ENCODE measurements around the gene SETD3. TPM values are rescaled to one million over a fixed set of nuclear protein-coding genes. Genes with fewer than 3 reads are reported as not detected.

SETD3 gene
- total RNA-seq, 1 donor from 2014 or later: 57.9 TPM

DNA sequence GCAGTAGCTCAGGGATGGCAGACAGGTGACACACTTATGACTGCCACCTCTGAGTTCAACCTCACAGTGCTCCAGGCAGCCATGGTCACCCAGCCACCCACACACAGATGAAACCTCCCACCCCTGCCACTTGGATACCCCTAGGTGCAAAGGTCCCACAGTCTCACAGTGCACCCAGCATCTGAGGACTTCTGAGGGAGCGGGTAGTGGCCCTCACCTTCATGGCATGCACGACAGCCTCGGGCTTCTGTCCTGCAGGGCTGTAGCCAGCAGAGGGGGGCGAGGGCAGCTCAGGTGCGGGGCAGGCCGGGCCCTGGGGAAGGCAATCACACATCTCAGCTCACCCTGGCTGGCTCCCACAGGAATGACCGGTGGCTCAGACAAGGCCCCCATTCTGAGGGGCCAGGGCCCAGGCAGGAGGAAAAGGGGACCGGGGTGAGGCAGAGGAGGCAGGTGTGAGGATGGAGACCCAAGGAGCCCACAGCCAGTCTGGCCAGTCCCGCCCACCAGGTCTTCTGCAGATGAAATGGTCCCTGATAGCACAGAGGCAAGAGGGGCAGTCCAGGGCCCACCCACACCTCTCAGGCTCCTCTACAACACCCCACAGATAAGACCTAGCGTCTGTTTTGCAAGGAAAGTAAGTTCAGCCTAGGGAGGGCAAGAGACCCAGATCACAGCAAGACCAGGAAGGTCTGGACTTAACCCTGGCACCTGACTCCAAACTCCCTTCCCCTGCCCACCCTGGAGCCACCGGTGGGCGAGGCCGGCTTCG, 36.4 kb upstream of the SETD3 start:
- DNase-seq (ENCODE audit: low read depth in 2 of 2): no peak

DNA sequence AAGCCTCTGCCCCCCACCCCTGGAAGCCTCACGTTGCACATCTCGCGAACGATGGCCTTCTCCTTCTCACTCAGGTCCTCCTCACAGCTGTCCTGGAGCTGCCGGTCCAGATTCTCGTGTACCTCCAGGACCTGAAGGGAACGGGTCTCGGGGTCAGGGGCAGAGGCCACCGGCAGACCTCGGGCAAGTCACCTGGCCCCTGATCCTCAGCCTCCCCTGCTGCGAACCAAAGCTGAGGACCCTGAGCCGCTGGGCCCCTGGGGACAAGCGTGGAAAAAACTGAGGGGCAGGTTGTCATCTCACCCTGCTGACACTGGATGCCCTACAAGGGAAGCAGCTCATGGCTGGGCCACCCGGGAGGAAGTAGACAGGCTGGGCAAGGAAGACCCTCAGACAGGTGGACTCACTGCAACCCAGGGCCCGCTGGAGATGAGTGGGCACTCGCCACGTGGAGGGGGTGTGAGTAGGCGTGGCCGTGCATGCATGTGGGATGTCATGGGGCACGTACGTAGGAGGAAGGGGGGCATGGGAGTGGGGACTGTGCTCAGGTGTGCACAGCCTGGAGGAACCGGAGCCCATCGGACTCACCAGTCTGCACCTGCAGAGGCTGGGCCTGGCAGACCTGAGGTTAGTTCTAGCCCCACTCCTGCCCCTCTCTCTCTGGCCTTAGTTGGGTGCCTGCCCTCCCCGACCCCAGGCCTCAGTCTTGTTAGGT, 35.7 kb upstream of the SETD3 start:
- no peak for DNase-seq (ENCODE audit: low read depth in 2 of 2)

DNA sequence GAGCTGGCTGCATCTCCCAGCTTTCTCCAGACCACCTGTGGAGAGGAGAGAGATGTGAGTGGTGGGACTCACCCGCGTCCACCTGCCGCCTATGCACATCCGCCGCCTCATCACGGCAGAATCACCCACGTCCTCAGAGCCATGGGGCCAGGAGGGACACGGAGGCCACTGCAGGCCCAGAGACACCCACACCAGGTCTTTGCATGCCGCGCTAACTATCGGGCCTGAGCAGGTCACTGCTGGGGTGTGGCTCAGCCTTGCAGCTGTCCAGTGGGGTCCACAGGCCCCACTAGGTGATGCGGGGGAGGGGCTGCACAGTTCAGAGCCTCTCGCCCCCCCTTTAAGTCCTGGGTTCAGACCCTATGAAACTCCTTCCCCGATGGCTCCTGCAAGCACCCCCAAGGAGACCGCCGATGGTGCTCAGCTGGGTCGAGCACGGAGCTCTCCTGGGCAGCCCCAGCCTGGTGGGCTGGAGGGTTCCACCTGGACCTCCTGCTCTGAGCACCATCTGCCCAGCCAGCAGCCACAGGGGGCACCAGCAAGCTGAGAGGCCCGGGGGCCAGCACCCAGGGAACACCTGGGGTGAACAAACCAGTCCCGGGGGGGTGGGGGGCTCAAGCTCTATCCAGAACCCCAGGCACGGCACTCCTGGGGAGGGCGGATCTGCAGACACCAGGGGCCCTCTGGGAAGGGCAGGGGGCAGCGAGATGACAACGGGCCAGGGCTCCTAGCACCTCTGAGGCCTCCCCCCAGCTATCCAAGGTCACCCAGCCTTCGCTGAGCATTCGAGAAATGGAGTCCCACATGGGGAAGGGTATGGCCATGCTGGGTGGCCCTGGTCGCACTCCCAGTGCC, 34.9 kb upstream of the SETD3 start:
- DNase-seq (ENCODE audit: low read depth in 2 of 2): no peak

DNA sequence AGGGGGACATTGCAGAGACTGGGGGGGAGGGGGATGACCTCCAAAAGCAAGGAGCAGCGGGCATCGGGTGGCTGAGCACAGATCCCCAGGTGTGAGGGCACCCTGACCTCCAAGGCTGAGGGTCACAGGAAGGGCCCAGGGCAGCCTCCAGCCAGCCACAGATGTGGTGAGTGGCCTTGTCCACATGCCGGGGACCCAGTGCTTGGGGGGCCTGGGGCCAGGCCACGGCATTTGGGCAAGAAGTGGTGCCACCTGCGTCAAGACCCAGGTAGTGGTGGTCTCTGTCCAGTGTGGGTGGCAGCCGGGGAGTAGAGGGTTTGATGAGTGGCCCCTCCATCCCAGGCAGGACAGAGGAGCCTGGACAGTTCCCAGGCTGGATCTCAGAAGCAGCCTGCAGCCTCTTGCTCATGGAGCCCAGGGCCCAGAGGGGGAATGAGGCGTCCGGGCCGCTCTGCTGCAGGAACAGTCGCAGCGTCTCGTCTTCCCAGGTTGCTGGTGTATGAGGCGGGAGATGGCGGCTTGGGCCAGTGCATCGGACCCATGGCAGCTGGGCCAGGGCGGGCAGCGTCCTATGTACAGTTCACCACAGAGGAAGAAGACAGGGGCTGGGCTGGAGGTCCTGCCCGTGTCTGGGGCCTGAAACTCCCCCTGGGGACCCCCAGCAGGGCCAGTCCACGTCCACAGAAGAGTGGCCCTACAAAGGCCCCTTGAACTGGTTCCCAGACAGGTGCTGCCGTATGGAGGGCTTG, 34.1 kb upstream of the SETD3 start:
- no peak for DNase-seq (ENCODE audit: low read depth in 2 of 2)

DNA sequence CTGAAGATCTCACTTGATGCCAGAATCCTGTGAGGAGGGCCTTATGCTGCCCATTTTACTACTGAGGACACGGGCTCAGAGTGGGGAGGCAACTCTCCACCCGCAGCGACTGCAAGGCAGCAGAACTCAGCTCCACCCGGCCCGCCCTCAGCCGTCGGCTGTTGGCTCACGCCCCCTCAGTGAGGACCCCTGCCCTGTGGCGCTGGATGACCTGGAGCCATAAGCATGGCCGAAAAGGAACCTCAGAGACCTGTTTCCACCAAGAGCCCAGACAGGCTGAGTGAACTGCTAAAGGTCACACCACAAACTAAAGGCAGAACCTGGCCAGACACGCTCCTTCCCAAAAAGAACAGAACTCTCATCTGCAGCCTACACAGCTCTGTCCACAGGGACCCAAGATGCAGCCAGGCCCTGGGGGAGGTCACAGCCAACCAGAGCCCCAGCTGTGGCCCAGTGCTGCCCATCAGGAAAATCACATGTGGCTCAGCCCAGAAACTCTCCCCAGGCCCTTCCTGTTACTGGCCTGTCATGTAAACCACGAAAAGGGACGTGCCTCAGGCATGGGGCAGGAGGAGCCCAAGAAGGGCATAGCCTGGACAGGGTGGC, 33.4 kb upstream of the SETD3 start:
- no peak for DNase-seq (ENCODE audit: low read depth in 2 of 2)

DNA sequence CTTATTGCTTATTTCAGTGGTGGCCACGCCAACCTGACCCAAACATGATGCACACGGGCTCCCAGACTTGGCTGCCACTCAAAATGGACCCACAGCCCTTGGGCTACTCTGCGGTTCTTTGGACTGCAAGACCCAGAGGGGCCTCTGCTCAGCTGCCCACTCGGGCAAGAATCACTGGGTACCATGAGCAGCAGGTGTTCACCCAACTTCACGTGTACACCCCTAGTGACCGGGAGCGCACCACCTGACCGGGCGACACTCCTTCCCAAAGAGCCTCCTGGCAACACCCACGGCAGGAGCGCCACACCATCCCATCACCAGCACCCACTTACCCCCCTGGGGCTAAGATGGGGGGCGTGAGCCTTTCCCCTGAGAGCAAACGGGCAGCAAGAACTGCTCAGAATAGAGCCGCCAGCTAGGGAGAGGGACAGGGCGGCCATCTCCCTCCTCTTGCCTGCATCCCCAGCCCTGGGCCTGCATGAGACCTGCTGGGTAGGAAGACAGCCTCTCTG, 32.6 kb upstream of the SETD3 start:
- no peak for DNase-seq (ENCODE audit: low read depth in 2 of 2)

DNA sequence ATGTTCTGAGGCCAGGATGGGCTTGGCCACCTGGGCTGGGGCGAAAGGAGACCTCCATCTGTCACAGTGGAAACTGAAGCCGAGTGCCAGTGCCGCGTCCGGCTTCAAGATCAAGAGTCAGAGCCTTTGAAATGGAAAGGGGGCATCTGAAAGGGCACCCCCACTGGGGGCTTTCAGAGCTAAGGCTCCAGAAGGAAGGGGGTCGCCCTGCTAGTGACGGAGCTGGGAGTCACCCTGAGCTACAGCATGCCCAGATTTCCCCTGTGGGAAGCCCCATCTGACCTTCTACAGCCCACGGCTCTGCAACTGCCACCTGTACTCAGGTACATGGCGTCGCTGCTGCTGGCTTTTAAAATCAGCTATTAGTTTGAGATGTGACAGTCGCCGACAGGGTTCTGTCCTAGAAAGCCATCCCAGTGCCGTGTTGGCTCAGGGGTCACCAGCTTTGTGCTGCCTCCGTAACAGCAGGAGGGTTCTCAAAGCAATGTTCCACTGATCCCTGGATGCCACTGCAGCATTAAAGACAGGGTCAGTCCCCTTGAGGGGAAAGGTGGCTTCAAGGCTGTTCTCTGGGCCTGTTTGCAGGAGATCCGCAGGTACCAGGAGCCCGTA, 32.0 kb upstream of the SETD3 start:
- DNase-seq (ENCODE audit: low read depth in 2 of 2): no peak

DNA sequence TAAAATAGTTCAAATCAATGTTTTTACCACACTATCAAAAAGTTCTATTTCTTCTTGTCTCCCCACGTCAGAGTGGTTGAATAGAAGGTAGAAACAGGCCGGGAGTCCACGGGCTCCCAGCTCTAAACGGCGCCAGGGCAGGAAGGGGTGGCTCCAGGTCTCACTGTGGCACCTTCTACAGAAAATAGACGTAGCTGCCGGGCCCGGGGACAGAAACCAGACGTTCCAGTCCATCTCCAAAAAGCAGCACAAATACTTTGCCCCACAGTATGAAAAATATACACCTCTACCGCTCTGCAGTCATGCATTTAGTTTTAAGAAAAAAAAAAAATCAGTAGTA, 31.4 kb upstream of the SETD3 start:
- no peak for DNase-seq (ENCODE audit: low read depth in 2 of 2)

DNA sequence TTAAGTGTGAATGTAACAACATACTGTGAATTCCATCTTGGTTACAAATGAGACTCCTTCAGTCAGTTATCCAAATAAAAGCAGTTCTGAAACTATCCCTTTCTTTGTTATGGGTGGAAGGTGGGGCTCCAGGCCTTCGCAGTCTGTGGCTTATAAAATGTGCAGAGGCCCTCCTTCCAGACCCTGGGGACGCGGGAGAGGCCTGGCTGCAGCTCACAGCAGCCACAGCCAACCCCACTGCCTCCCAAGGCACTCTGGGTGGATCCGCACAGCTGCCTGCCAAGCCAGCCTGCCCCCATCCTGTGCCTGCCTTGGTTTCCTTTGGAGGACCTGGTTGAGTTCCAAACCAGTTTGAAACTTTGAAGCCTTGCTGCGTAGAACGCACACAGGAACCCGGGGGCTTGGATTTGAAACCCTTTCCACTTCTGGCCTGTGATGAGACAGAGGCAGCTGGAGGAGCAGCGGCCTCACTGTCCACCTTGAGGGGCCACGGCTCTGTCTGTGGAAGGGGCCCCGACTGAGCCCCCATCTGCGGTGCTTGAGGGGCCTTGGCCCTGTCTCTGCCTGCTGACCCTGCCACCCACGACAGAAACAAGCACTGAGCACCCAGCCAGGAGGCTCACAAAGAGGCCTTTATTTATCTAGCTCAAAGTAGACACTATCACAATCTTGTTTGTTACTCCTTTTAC, 30.9 kb upstream of the SETD3 start:
- no peak for DNase-seq (ENCODE audit: low read depth in 2 of 2)

DNA sequence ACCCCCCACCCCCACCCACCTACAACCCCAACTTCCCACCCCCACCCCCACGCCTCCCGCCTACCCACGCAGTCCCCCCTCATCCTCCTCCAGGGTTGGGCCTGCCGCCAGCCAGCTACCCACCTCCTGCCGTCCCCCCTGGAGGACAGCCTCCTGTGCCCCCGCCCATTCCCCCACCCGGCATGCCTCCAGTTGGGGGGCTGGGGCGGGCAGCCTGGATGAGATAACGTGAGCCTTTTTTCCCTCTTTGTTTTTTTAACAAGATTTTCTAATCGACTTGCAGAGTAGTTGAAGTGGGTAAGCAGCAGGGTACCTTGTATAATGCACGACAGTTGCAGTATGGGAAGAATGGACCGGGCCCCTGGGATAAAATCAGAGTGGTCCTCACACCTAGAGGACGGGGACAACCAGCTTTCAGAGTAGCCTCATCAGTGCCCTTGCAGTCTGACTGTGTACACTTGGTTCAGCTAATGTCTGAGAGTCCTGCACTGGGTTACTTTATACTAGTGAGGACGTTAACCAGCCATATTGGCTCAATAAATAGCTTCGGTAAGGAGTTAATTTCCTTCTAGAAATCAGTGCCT, 30.0 kb upstream of the SETD3 start:
- no peak for DNase-seq (ENCODE audit: low read depth in 2 of 2)

DNA sequence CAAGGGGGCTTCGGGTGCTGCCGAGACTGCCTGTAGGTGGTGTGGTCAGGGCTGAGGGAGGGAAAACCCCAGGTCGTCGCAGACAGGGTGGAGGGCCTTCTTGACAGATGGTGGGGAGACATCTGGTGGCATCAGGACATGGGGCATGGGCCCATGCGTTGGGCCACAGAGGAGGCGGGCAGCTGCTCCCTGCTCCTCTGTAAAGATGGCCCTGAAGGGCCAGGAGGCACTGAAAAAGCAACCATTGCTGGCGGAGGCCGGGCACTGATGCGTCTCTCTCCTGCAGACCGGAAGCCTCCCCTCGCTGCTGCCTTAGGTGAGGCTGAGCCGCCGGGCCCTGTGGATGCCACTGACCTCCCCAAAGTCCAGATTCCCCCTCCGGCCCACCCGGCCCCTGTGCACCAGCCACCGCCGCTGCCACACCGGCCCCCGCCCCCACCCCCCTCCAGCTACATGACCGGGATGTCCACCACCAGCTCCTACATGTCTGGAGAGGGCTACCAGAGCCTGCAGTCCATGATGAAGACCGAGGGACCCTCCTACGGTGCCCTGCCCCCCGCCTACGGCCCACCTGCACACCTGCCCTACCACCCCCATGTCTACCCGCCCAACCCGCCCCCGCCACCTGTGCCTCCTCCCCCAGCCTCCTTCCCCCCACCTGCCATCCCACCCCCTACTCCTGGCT, 29.4 kb upstream of the SETD3 start:
- DNase-seq (ENCODE audit: low read depth in 2 of 2): no peak

DNA sequence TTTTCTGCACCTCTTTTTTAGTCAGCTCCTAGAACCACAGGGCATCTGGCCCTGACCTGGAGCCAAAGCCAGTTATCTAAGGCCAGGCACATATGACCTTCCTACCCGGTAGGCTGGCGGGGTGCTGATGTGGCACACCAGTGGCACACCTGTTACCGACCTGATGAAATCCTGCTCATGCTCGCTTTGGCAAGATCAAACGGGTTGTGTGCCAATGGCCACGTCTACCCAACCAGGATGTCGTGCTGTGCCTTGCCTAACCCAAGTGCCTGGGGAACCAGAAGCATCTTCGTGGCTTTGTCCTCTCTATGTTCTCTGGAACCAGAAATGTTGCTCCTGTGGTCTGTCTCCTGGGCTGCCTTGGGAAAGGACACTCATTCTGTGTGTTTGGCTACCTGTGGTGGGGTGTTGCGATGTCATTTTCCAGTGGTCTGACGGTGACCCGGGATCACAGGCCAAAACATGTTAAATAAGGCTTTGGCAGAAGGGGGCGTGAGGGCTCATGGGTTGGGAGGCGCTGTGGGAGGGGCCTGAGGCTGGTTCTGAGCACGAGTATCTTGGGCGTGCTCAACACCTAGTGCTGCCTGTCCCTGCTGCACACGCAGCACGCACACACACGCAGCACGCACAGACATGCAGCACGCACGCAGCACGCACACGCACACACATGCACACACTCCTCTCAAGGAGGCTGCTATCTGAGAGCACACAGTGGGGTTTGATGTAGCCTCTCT, 28.4 kb upstream of the SETD3 start:
- DNase-seq (ENCODE audit: low read depth in 2 of 2): no peak

DNA sequence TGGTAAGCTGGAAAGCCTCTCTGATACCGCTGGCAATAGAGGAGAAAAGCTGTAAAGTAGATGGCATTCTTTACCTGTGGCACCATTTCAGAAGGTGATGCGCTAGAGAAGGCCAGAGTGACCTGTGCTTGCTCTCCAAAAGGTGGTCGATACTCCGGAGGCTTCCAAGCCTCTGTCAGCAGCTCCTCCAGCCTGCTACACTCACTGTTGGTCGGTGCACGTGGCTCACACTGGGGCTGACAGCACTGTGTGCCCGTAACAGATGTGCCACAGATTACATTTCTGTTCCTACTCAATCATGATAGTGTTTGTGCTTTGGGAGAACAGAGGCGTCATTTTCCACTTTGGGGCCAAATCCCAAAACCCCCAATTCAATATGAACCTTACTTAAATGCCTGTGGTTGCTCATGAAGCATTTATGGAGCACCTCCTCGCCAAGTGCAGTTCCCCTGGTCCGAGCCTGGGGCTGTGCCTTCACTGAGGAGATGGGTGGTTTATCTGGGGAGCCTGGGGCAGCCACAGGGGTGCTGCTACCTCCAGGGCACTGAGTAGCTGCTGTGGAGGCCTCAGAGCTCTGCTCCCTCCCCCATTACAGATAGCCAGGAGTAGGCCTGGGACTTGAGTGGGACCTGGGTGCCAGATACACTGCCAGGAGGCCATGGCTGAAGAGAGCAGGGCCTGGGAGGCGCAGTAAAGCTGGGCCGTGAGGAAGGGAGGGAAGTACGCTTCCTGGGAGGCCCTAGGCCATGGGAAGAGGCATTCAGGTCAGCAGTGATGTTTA, 27.4 kb upstream of the SETD3 start:
- no peak for DNase-seq (ENCODE audit: low read depth in 2 of 2)

DNA sequence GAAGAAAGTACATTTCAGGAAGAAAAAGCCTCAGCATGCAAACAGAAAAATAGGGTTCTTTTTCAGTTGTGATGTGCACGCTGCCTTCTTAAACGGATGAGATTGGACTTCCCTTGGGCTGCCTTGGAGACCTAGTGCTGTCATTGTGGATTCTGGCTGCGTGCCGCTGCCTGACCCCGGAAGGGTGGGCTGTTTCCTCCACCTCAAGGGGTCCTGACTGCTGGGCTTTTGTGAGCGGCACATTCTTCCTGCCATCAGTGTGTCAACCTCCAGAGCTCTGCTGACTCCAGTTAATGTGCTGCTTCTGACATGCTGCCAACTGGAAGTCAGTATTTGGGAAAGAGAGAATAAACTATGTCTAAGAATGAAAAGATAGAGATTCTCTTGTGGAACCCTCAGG, 25.6 kb upstream of the SETD3 start:
- DNase-seq (ENCODE audit: low read depth in 2 of 2): peak in 1 of 2 donors; percentile 63

DNA sequence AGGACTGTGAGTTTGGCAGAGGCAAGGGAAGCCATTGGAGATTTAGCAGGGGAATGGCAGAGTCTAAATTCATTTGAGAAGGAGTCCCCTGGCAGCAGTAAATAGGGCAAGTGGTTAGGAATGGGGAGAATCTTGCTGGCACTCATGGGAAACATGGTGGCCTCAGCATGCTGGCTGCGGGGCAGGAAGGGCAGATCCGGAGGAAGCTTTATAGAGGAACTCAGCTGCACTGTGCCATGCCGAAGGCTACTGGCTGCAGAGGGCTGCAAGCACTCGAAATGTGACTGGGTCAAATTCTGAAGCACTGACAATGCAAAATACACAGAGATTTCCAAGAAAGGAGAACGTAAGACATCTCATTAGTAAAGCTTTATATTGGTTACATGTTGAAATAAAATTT, 24.4 kb upstream of the SETD3 start:
- peak; percentile 24 to 32 for DNase-seq (ENCODE audit: low read depth in 2 of 2)

DNA sequence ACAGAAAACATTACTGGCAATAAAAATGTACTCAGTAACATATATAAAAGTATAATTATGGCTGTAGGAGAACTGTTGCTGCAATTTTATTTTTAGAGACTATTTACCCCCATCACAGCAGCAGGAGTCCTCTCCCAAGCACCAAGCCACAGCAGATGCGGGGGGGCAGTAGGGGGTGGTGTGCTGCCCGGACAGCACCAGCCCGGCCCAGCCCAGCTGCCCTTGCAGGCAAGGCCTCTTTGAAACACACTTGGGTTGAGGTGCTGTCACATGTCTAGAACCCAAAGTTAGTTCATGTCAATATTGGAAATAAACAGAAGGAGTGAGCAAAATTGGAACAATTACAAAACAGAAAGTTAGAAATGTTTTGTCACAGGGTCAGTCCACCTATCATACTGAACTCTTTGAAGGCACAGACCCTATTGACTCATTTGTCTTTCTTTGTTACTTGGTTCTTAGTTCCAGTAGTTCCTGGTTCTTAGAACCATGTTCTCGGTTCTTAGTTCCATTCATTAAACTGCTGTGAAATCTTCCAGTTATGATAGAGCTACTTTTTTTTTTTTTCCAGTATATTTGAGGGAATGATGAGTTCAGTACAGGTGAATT, 23.3 kb upstream of the SETD3 start:
- no peak for DNase-seq (ENCODE audit: low read depth in 2 of 2)

DNA sequence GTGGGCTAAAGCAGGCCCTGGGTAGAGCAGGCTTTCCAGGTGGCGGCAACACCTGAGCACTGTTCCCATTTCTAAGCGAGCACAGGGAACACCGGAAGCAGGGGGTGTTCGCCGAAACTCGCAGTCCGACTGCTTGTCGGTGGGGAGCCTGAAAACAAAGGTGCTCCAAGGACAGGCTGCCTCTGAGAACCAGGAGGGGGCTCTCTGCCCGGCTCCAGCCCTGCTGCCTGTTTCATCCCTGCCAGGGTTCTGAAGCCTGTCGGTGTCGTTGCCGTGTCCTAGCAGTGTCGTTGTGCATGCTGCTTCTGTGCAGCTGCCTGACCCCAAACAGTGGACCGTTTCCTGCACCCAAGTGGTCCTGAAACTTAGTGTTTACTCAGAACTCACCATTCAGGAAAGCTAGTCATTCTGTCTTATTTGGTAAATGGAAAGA, 22.3 kb upstream of the SETD3 start:
- DNase-seq (ENCODE audit: low read depth in 2 of 2): peak in 1 of 2 donors; percentile 25

Data from lung microvascular endothelial cell (primary cell).